Endothelial cell of hepatic sinusoid (primary cell): ENCODE data around the gene ARID1B.

ENCODE experiments used
- in situ Hi-C: cut with HindIII; loops from 2 replicates; pipeline ENCODE4 v1.10.0; 2017; ENCODE audit warnings: low sequenced_read_pairs

ARID1B gene

GRCh38 chr6:157036245-157036711 is 259.1 kb downstream of the ARID1B start:
- in situ Hi-C loops: loop anchor here (5.0 kb wide), 1 partner anchor 61 kb away; no protein-coding TSS in a partner anchor

- in situ Hi-C loops: loop anchor here (5.0 kb wide), 1 partner anchor 60 kb away; no protein-coding TSS in a partner anchor
Observed at GRCh38 chr6:157037165-157037564, 260.0 kb downstream of the ARID1B start.

- in situ Hi-C loops: loop anchor here (5.0 kb wide), 1 partner anchor 59 kb away; no protein-coding TSS in a partner anchor
Observed at GRCh38 chr6:157038610-157039009, 261.4 kb downstream of the ARID1B start.

- in situ Hi-C loops: loop anchor here (5.0 kb wide), 1 partner anchor 58 kb away; no protein-coding TSS in a partner anchor
Observed at GRCh38 chr6:157039639-157040038, 262.5 kb downstream of the ARID1B start.

GRCh38 chr6:157040191-157040590 is 263.0 kb downstream of the ARID1B start:
- in situ Hi-C loops: no loop called here

- in situ Hi-C loops: no loop called here
Observed at GRCh38 chr6:157045831-157046454, 268.8 kb downstream of the ARID1B start.

GRCh38 chr6:157046776-157047175 is 269.6 kb downstream of the ARID1B start:
- in situ Hi-C loops: no loop called here

GRCh38 chr6:157047328-157047727 is 270.1 kb downstream of the ARID1B start:
- in situ Hi-C loops: no loop called here

GRCh38 chr6:157047951-157048350 is 270.8 kb downstream of the ARID1B start:
- in situ Hi-C loops: no loop called here

GRCh38 chr6:157049133-157049532 is 272.0 kb downstream of the ARID1B start:
- in situ Hi-C loops: no loop called here

GRCh38 chr6:157050537-157051265 is 273.5 kb downstream of the ARID1B start:
- in situ Hi-C loops: no loop called here

GRCh38 chr6:157054531-157054979 is 277.4 kb downstream of the ARID1B start:
- in situ Hi-C loops: no loop called here

- in situ Hi-C loops: no loop called here
Observed at GRCh38 chr6:157055863-157056262, 278.7 kb downstream of the ARID1B start.

GRCh38 chr6:157056275-157056674 is 279.1 kb downstream of the ARID1B start:
- in situ Hi-C loops: no loop called here

GRCh38 chr6:157058574-157058973 is 281.4 kb downstream of the ARID1B start:
- in situ Hi-C loops: no loop called here

GRCh38 chr6:157059781-157060180 is 282.6 kb downstream of the ARID1B start:
- in situ Hi-C loops: no loop called here

GRCh38 chr6:157060440-157060952 is 283.3 kb downstream of the ARID1B start:
- in situ Hi-C loops: no loop called here

GRCh38 chr6:157061770-157062594 is 284.8 kb downstream of the ARID1B start:
- in situ Hi-C loops: no loop called here

GRCh38 chr6:157063176-157063905 is 286.2 kb downstream of the ARID1B start:
- in situ Hi-C loops: no loop called here

GRCh38 chr6:157063923-157064322 is 286.7 kb downstream of the ARID1B start:
- in situ Hi-C loops: no loop called here
